Measurements from ENCODE around the gene PRUNE1.

DNA sequence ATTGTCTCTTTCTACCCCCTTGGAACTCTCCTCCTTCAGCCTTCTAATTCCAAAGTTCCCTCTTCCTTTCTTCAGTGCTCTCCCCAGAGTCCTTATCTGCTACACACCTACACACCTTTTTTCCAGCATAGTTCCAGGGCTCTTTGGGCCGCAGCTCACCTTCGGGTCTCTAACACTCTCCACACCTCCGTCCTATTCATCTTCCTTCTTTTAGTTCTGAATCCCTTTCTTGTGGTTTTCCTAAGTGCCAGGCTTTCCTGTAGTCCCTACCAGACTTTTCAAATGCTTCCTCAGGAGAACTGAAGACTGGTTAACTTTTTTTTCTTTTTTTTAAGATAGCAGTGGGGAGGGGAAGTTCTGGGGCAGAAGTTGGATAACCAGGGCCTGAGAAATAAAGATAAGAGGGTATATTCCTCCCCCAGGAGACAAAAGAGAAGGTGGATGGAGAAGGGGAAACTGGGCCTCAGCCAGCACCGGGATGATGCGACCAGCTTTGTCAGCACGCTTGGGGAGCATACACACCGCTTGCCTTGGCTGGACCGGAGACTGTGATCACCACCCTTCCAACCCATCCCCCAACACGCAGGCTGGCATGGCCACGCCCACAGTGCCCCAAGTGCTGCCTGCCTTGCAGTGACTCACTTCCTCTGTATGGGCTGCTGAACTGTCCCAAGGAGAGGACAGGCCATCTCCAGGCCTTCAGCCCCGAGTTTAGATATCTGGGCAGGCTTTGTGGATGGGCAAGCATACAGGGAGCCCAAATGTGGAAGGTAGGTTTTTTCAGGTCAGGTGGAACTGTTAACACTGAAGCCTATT lies 31.2 kb upstream of the PRUNE1 start:
- no peak for TF ChIP-seq EZH2 (IDR thresholded peaks at IDR 0.05)
- TF ChIP-seq POLR2AphosphoS5 (IDR thresholded peaks at IDR 0.05; ENCODE audit: borderline replicate concordance, low read depth, low read length) = no peak; the same call in 1 of the 2 replicates
